Cardiac muscle cell (in vitro differentiated cells and primary cell): ENCODE data around the gene C11orf52. TPM values are rescaled to one million over a fixed set of nuclear protein-coding genes. Genes with fewer than 3 reads are reported as not detected.
A peak's percentile ranks its signal among the peaks of the same experiment; 100 is the strongest.

Experiments used
- DNase-seq, 2 donors: peaks; one replicate each; pipeline versions ENCODE4 v3.0.0 to v3.0.0-alpha.2; 2010 to 2017; ENCODE audit warnings: low read depth in 1 of 2, low spot score in 1 of 2
- H3K27ac ChIP-seq: fragments of 200-600 bp; sonication (generic); 2 replicates; pipeline ENCODE4 v1.5.1; 2016
- H3K27me3 ChIP-seq: fragments of 200-600 bp; sonication (generic); 2 replicates; pipeline ENCODE4 v1.6.0; 2016; ENCODE audit warnings: control low read depth
- H3K36me3 ChIP-seq: fragments of 200-600 bp; sonication (generic); 2 replicates; pipeline ENCODE4 v1.5.1; 2016; ENCODE audit warnings: control low read depth
- H3K4me1 ChIP-seq: fragments of 200-600 bp; sonication (generic); 2 replicates; pipeline ENCODE4 v1.8.1; 2017; ENCODE audit warnings: low read depth, mild to moderate bottlenecking, mixed run types
- H3K4me3 ChIP-seq: fragments of 200-600 bp; sonication (generic); 2 replicates; pipeline ENCODE4 v1.5.1; 2016; ENCODE audit warnings: mild to moderate bottlenecking
- H3K9me3 ChIP-seq: fragments of 200-600 bp; sonication (generic); 2 replicates; pipeline ENCODE4 v1.5.1; 2017; ENCODE audit warnings: low read depth, mild to moderate bottlenecking, control low read depth
- CTCF ChIP-seq: IDR thresholded peaks from 2 replicates; pipeline ENCODE4 v1.5.1; 2012; ENCODE audit warnings: low read depth, mild to moderate bottlenecking, low read length
- polyA plus RNA-seq: library from polyadenylated mRNA; unstranded; fragments of >200 nt; fragmentation: Nextera tagmentation; extraction: Ambion mirVana; gene quantifications from 2 replicates; pipeline ENCODE4 v1.2.1, GENCODE V29; 2016
- total RNA-seq: library from RNA; depleted of rRNA; stranded (reverse); fragments of >200 nt; gene quantifications from 2 replicates; pipeline ENCODE4 v1.2.3, GENCODE V29; 2016

C11orf52 gene, protein sequence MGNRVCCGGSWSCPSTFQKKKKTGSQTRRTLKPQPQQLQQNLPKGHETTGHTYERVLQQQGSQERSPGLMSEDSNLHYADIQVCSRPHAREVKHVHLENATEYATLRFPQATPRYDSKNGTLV
- total RNA-seq (5.5 and 7.4 TPM in 2 replicates), polyA plus RNA-seq (7.6 and 8.5 TPM in 2 replicates)

DNA sequence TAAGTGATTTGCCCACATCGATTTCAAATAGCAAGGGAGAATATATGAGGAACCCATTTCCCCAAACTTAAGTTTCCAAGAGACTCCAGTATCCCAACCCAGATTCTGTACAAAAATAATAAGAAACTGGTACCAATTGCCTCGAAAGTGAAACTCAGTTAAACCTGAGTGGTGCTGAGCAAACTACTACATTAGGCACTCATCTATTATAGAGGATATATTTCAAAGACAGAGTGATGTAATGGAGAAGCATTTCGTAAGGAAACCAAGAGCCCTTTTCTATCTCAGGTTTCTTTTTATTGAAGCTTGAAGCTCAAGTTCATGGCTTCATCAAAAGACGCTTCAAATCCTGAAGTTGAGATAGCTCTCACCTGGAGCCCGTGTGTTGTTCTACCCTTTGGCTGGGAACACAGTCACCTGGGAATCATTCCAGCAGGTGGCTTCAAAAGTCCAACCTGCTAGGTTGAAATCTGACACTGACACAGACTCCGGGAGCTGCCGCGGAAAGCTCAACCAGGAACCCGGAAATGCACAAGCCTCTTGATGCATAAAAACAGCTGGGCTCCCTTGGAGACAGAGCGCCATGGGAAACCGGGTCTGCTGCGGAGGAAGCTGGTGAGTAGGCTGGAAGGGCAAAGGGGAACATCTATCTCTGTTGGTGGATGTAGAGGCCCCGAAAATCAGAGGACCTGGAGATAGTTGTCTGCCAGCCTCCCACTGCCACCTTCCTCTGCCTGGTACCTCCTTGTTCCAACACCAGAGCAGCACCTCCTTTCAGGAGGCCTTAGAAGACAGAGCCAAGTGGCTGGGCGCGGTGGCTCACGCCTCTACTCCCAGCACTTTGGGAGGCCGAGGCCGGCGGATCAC lies at the start of gene C11orf52:
TSS of gene C11orf52 (plus strand) at position 524 of the 867 bp plus-strand sequence. CDS start at position 584, 60 bp downstream.
- H3K9me3 ChIP-seq, result no peaks in the 10 kb centered on the region
- no peaks in the 10 kb centered on the region for H3K36me3 ChIP-seq
- TF ChIP-seq CTCF, result no peak
- no peak within 1 kb of the TSS for H3K4me3 ChIP-seq
- peaks cover 24% of the 10 kb centered on the region for H3K4me1 ChIP-seq
- no peaks in the 10 kb centered on the region for H3K27me3 ChIP-seq
- DNase-seq, result peak; percentile 60 to 73
- peak within 1 kb of the TSS; percentile 46 for H3K27ac ChIP-seq

DNA sequence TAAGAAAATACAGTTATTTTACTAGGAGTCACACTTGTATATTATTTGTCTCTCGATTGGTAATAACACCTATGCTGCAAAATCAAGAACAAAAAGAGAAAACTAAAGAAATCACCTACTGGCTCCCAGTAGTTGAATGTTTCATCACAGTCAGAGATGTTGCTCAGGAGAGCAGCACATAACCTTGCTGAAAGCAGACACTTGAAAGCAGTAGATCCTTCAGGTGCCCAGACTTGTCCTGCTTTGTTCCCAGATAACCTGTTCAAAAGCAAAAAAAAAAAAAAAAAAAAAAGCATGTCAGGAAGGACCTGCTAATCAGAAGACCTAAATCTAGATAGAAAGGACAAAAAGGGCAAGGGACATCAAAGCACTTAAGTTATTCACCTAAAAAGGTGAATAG lies 48.6 kb upstream of the C11orf52 start:
- H3K27ac ChIP-seq, result no peak overlapping the region
- H3K27me3 ChIP-seq, result no peaks in the 10 kb centered on the region
- TF ChIP-seq CTCF, result no peak
- H3K4me3 ChIP-seq, result peak overlapping the region; percentile 80
- H3K4me1 ChIP-seq, result peaks cover 5% of the 10 kb centered on the region
- no peak for DNase-seq
- H3K9me3 ChIP-seq, result no peaks in the 10 kb centered on the region
- peaks cover 32% of the 10 kb centered on the region for H3K36me3 ChIP-seq

DNA sequence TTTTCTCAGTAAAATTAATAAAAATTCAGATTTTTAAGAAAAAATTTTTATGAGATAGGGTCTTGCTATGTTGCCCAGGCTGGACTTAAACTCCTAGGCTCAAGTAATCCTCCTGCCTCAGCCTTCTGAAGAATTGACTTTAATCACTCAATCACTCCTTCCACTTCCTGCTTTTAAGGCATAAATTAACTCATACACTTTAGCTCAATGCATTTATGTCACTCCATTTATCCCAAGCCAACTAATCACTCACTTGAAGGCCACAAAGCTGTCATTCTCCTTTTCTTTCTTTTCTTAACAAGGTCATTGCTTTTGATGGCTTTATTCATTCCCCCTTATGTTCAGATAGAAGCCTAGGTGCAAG lies 48.2 kb upstream of the C11orf52 start:
- Histone ChIP-seq H3K4me1 (peaks cover 5% of the 10 kb centered on the region), H3K27me3 (no peaks in the 10 kb centered on the region), H3K27ac (peak overlapping the region; percentile 90), H3K9me3 (no peaks in the 10 kb centered on the region), H3K36me3 (peaks cover 28% of the 10 kb centered on the region), H3K4me3 (peak overlapping the region; percentile 80)
- TF ChIP-seq CTCF, result no peak
- no peak for DNase-seq

GRCh38 chr11:111870886-111871692 lies 47.6 kb upstream of the C11orf52 start, which contains the start of gene ALG9:
ALG9 (minus strand) TSS chr11:111871581; CDS start chr11:111871482, 99 bp downstream.
- Histone ChIP-seq H3K4me3 (peak within 1 kb of the TSS; percentile 80), H3K4me1 (peaks cover 5% of the 10 kb centered on the region), H3K36me3 (peaks cover 25% of the 10 kb centered on the region), H3K27me3 (no peaks in the 10 kb centered on the region), H3K9me3 (no peaks in the 10 kb centered on the region), H3K27ac (peak within 1 kb of the TSS; percentile 90)
- peak; percentile 42 for TF ChIP-seq CTCF
- peak; percentile 82 to 89 for DNase-seq

DNA sequence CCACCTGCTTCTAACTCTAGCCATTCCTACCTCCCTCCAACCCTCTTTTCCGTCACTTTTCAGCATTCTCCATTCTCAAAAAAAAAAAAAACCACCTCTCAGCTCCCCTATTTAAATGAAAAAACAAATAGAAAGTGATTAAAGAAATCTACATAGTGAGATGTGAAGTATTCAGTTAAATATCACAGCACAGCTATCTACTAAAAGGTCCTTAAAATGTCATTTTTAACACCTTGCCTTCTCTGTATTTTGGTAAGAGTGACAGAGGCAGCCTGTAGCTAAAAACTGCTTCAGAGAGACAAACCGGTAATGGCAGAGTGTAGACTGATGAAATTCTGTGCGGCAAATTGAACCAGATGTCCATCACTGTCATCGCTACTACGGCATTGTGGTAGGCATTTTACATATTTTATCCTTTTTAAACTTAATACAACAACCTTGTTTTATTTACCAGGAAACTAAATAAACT lies 47.0 kb upstream of the C11orf52 start:
- peak overlapping the region; percentile 90 for H3K27ac ChIP-seq
- DNase-seq, result no peak
- peaks cover 5% of the 10 kb centered on the region for H3K4me1 ChIP-seq

More for the DNA sequence above, 47.0 kb upstream of the C11orf52 start:
- Histone ChIP-seq H3K9me3 (no peaks in the 10 kb centered on the region), H3K27me3 (no peaks in the 10 kb centered on the region), H3K36me3 (peaks cover 22% of the 10 kb centered on the region), H3K4me3 (peak overlapping the region; percentile 80)
- TF ChIP-seq CTCF, result no peak
